Mesendoderm (in vitro differentiated cells): ENCODE results near the gene GRM8.
A peak's percentile ranks its signal among the peaks of the same experiment; 100 is the strongest.

Source experiments
- DNase-seq: peaks from one replicate; pipeline ENCODE4 v3.0.0; 2013
- H2AK5ac ChIP-seq: 2 replicates; pipeline ENCODE4 v1.6.1; 2013; ENCODE audit warnings: low read length, inconsistent platforms
- H2BK120ac ChIP-seq: 2 replicates; pipeline ENCODE4 v1.6.1; 2013; ENCODE audit warnings: low read depth, mild to moderate bottlenecking, low read length, moderate library complexity, mixed read lengths
- H2BK15ac ChIP-seq: replicated peaks from 2 replicates; pipeline ENCODE4 v1.6.1; 2013; ENCODE audit warnings: low read depth, mild to moderate bottlenecking, moderate library complexity
- H2BK5ac ChIP-seq: 2 replicates; pipeline ENCODE4 v1.6.1; 2013; ENCODE audit warnings: low read length, inconsistent platforms
- H3K18ac ChIP-seq: 2 replicates; pipeline ENCODE4 v1.6.1; 2013; ENCODE audit warnings: mild to moderate bottlenecking, low read length, mixed read lengths
- H3K23ac ChIP-seq: one replicate; pipeline ENCODE4 v1.6.1; 2013; ENCODE audit warnings: low read length
- H3K27ac ChIP-seq: 2 replicates; pipeline ENCODE4 v1.5.1; 2013; ENCODE audit warnings: low read depth, mild to moderate bottlenecking, inconsistent platforms, low read length, moderate library complexity
- H3K27me3 ChIP-seq: 2 replicates; pipeline ENCODE4 v1.6.1; 2013; ENCODE audit warnings: low read length, control low read depth, mild to moderate bottlenecking, inconsistent platforms; ENCODE audit not compliant: insufficient read depth, poor library complexity
- H3K36me3 ChIP-seq: 2 replicates; pipeline ENCODE4 v1.6.1; 2013; ENCODE audit warnings: low read length, inconsistent platforms; ENCODE audit not compliant: control insufficient read depth, insufficient read depth
- H3K4ac ChIP-seq: one replicate; pipeline ENCODE4 v1.6.1; 2013; ENCODE audit warnings: low read depth, mild to moderate bottlenecking, low read length, moderate library complexity
- H3K4me1 ChIP-seq: 2 replicates; pipeline ENCODE4 v1.6.1; 2013; ENCODE audit warnings: low read depth, low read length, inconsistent platforms; ENCODE audit not compliant: control insufficient read depth
- H3K4me2 ChIP-seq: 2 replicates; pipeline ENCODE4 v1.6.1; 2013; ENCODE audit warnings: low read length
- H3K4me3 ChIP-seq: 2 replicates; pipeline ENCODE4 v1.5.1; 2013; ENCODE audit warnings: mild to moderate bottlenecking, low read length
- H3K56ac ChIP-seq: one replicate; pipeline ENCODE4 v1.6.1; 2013; ENCODE audit warnings: low read length
- H3K79me1 ChIP-seq: 2 replicates; pipeline ENCODE4 v1.6.1; 2013; ENCODE audit warnings: low read length, inconsistent platforms
- H3K79me2 ChIP-seq: 2 replicates; pipeline ENCODE4 v1.6.1; 2013; ENCODE audit warnings: mild to moderate bottlenecking, low read length; ENCODE audit not compliant: control insufficient read depth, insufficient read depth
- H3K9ac ChIP-seq: 2 replicates; pipeline ENCODE4 v1.6.1; 2013; ENCODE audit warnings: low read length, inconsistent platforms
- H4K5ac ChIP-seq: one replicate; pipeline ENCODE4 v1.6.1; 2013; ENCODE audit warnings: low read length
- H4K8ac ChIP-seq: one replicate; pipeline ENCODE4 v1.6.1; 2013; ENCODE audit warnings: low read depth, mild to moderate bottlenecking, control low read depth, low read length, moderate library complexity
- WGBS: extraction: QIAGEN DNeasy Blood & Tissue Kit; methylation state at CpG from one replicate; pipeline ENCODE4 v1.1.7; 2013; ENCODE audit warnings: low lambda C conversion rate, missing lambda C conversion rate; ENCODE audit not compliant: insufficient coverage; ENCODE audit errors: extremely low coverage; 5-methylcytosine and 5-hydroxymethylcytosine counted together

GRM8 gene

DNA sequence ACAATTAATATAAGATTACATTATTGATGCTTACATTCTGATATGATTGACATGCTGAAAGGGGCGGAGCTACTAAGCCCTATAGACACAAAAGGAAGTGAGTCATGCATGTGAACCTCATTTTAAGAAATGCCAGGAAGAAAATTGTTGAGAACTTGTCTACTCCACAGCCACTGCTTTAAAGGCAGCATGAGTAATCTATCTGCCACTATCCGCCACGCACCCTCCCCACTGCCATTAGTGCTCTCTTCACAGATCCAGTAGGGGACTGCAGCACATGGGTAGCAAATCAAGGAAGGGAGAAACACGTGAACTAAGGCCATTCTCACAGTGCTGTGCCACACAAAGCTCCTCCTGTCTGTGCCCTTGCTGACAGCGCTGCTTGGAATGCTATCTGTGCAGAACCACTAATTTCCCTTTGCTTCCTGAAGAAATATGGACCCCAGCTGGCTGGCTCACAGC lies 524.8 kb downstream of the GRM8 start:
- no peak overlapping the region for H3K56ac ChIP-seq
- H3K27ac ChIP-seq, result no peak overlapping the region
- no peak overlapping the region for H3K18ac ChIP-seq
- H2AK5ac ChIP-seq, result no peak overlapping the region
- no peak overlapping the region for H3K23ac ChIP-seq
- no peak overlapping the region for H4K5ac ChIP-seq
- no peak overlapping the region for H2BK120ac ChIP-seq
- H2BK5ac ChIP-seq, result no peak overlapping the region
- no peaks in the 10 kb centered on the region for H3K79me1 ChIP-seq
- no peaks in the 10 kb centered on the region for H3K27me3 ChIP-seq
- DNase-seq, result peak; percentile 3
- H3K79me2 ChIP-seq, result no peaks in the 10 kb centered on the region
- H4K8ac ChIP-seq, result no peak overlapping the region
- no peaks in the 10 kb centered on the region for H3K4me1 ChIP-seq
- no peak overlapping the region for H3K4me3 ChIP-seq
- WGBS, result no CpG with 5 or more reads among the region's 5 CpGs
- H3K4ac ChIP-seq, result no peak overlapping the region
- no peaks in the 10 kb centered on the region for H3K36me3 ChIP-seq
- no peak overlapping the region for H3K9ac ChIP-seq
- no peak overlapping the region for H2BK15ac ChIP-seq
- H3K4me2 ChIP-seq, result no peak overlapping the region

DNA sequence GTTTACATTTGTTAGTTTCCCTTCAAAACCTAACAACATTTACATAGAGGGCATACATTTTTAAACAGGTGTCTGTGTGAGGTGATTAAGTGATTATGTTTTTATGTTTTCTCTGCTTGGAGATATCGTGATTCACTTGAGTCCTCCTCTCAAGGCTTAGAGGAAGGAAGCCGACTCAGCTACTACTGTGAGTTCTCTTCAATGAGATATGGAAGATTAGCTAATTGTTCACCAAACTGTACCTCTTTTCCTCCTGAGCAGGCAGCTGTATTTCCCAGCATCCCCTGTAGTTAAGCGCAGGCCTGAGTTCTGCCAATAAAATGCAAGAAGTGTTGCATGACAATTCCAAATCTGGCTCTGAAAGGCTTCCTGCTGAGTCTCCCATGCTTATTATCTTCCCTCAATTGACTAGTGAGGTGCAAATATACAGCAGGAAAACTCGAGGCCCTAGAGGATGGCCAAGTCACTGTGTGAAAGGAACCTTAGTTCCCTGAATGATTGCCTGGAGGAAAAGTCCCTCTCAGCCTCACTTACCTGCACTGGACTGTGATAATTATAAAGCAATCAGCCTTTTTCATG lies 528.7 kb downstream of the GRM8 start:
- Histone ChIP-seq H3K4me3 (no peak overlapping the region), H3K23ac (no peak overlapping the region)

DNA sequence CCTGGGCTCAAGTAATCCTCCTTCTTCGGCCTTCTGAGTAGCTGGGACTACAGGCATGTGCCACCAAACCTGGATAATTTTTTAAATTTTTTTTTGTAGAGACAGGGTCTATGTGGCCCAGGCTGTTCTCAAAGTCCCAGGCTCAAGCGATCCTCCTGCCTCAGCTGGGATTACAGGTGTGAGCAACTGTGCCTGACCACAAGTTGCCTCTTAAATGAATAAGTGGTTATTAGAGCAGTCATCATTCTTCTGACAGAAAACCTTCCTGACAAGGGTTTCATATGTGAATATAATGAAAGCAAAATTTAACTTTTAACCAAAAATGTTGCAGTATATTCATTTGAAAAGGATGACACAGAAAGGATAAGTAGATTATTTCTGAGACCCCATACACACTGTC lies 532.5 kb downstream of the GRM8 start:
- Histone ChIP-seq H3K23ac (no peak overlapping the region), H3K36me3 (no peaks in the 10 kb centered on the region), H4K8ac (no peak overlapping the region), H3K27ac (no peak overlapping the region), H3K79me2 (no peaks in the 10 kb centered on the region), H4K5ac (no peak overlapping the region), H3K79me1 (no peaks in the 10 kb centered on the region), H3K56ac (no peak overlapping the region), H2BK5ac (no peak overlapping the region), H3K4me3 (no peak overlapping the region), H3K9ac (no peak overlapping the region), H2AK5ac (no peak overlapping the region), H3K27me3 (no peaks in the 10 kb centered on the region), H2BK15ac (no peak overlapping the region), H3K4me2 (no peak overlapping the region), H3K4me1 (no peaks in the 10 kb centered on the region), H2BK120ac (no peak overlapping the region), H3K4ac (no peak overlapping the region), H3K18ac (no peak overlapping the region)
- no CpG with 5 or more reads among the region's 2 CpGs for WGBS
- no peak for DNase-seq

More for the DNA sequence above, 528.7 kb downstream of the GRM8 start:
- DNase-seq, result no peak
- Histone ChIP-seq H3K27me3 (no peaks in the 10 kb centered on the region), H3K4ac (no peak overlapping the region), H2AK5ac (no peak overlapping the region), H2BK5ac (no peak overlapping the region), H3K4me1 (no peaks in the 10 kb centered on the region), H3K79me1 (no peaks in the 10 kb centered on the region), H3K36me3 (no peaks in the 10 kb centered on the region), H3K27ac (no peak overlapping the region), H3K56ac (no peak overlapping the region), H2BK120ac (no peak overlapping the region), H2BK15ac (no peak overlapping the region), H4K5ac (no peak overlapping the region), H4K8ac (no peak overlapping the region), H3K18ac (no peak overlapping the region), H3K9ac (no peak overlapping the region), H3K4me2 (no peak overlapping the region), H3K79me2 (no peaks in the 10 kb centered on the region)
- no CpG with 5 or more reads among the region's 4 CpGs for WGBS

DNA sequence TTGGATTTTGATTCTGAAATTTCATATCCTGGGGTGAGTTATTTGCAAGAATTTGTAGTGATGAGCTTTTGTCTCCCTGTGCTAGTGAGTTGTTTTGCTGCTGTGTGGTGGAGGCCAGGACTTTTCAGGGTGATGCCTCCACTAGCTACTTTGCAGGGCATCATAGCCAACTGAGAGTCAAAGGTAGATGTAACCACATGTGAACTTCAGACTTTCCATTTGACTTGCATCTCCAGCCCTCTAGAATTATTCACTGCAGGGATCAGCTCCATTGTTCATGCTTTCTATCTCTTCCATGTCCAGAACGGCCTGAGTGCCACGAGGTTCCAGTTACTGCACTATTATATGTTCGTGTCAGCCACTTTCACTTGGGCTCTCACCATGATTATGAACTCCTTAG lies 534.3 kb downstream of the GRM8 start:
- no peak overlapping the region for H3K56ac ChIP-seq
- no peak overlapping the region for H2BK15ac ChIP-seq
- H3K36me3 ChIP-seq, result no peaks in the 10 kb centered on the region
- no peaks in the 10 kb centered on the region for H3K27me3 ChIP-seq
- no peak for DNase-seq
- no peak overlapping the region for H3K18ac ChIP-seq
- H3K9ac ChIP-seq, result no peak overlapping the region
- H2AK5ac ChIP-seq, result no peak overlapping the region
- H3K4me2 ChIP-seq, result no peak overlapping the region
- no peak overlapping the region for H2BK5ac ChIP-seq
- no peak overlapping the region for H4K5ac ChIP-seq
- H3K79me1 ChIP-seq, result no peaks in the 10 kb centered on the region
- H3K4me3 ChIP-seq, result no peak overlapping the region
- no peak overlapping the region for H3K27ac ChIP-seq
- H3K4ac ChIP-seq, result no peak overlapping the region
- H3K23ac ChIP-seq, result no peak overlapping the region
- no peak overlapping the region for H4K8ac ChIP-seq
- H3K79me2 ChIP-seq, result no peaks in the 10 kb centered on the region
- WGBS, result no CpG with 5 or more reads among the region's 3 CpGs
- H3K4me1 ChIP-seq, result no peaks in the 10 kb centered on the region
- H2BK120ac ChIP-seq, result no peak overlapping the region

DNA sequence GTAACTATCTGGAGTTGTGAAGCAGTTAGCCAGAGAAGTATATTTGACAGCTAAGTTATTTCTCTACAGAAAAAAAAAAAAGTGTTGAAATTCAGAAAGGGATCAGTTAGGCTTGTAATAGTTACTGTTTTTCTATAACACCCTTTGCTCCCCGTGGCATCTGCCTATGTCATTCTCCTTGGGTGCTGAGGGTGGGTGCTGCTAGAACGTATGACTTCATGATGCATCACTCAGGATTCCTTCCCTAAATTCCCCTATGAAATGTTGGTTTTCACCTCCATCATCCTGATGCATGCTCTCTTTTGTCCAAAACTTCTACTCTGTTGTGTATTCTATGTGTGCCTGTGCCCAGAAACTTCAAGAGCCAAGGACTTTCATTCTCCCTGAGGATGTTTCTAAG lies 536.4 kb downstream of the GRM8 start:
- H3K36me3 ChIP-seq, result no peaks in the 10 kb centered on the region
- WGBS, result no CpG with 5 or more reads among the region's 2 CpGs

DNA sequence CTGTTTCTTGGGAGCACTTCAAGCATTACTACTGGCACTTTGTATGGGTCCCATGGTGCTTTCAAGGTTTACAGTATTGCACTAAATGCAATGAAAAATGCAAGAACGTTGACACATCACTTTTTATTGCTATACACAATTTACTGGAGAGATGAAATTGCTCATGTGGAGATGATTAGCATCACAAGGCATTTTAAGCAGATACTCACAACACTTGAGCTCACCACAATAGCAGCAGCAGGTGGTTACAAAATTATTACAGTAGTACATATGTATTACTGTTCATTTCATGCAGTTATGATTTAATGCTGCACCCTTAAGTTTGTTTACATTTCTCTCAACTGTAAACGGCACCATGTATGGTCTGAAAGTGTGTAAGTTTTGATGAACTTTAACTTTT lies 537.7 kb downstream of the GRM8 start:
- no peak overlapping the region for H2BK15ac ChIP-seq
- H3K4me1 ChIP-seq, result no peaks in the 10 kb centered on the region
- WGBS, result no CpG with 5 or more reads among the region's 2 CpGs

More for the DNA sequence above, 536.4 kb downstream of the GRM8 start:
- Histone ChIP-seq H3K56ac (no peak overlapping the region), H3K4me3 (no peak overlapping the region), H4K5ac (no peak overlapping the region), H2BK15ac (no peak overlapping the region), H3K79me1 (no peaks in the 10 kb centered on the region), H3K79me2 (no peaks in the 10 kb centered on the region), H2BK5ac (no peak overlapping the region), H3K4me2 (no peak overlapping the region), H3K18ac (no peak overlapping the region), H3K27me3 (no peaks in the 10 kb centered on the region), H2BK120ac (no peak overlapping the region), H3K9ac (no peak overlapping the region), H2AK5ac (no peak overlapping the region), H3K23ac (no peak overlapping the region), H3K4ac (no peak overlapping the region), H3K27ac (no peak overlapping the region), H4K8ac (no peak overlapping the region), H3K4me1 (no peaks in the 10 kb centered on the region)
- DNase-seq, result no peak

More for the DNA sequence above, 537.7 kb downstream of the GRM8 start:
- no peak for DNase-seq
- no peak overlapping the region for H2AK5ac ChIP-seq
- H4K5ac ChIP-seq, result no peak overlapping the region
- no peaks in the 10 kb centered on the region for H3K79me1 ChIP-seq
- no peak overlapping the region for H3K9ac ChIP-seq
- H3K18ac ChIP-seq, result no peak overlapping the region
- no peaks in the 10 kb centered on the region for H3K36me3 ChIP-seq
- no peak overlapping the region for H3K4me2 ChIP-seq
- no peak overlapping the region for H3K56ac ChIP-seq
- no peak overlapping the region for H3K4me3 ChIP-seq
- no peaks in the 10 kb centered on the region for H3K79me2 ChIP-seq
- H3K4ac ChIP-seq, result no peak overlapping the region
- H4K8ac ChIP-seq, result no peak overlapping the region
- H3K27me3 ChIP-seq, result no peaks in the 10 kb centered on the region
- H3K27ac ChIP-seq, result no peak overlapping the region
- no peak overlapping the region for H2BK5ac ChIP-seq
- H2BK120ac ChIP-seq, result no peak overlapping the region
- H3K23ac ChIP-seq, result no peak overlapping the region
